K562 (cell line): ENCODE data around the gene LEMD3. TPM values are rescaled to one million over a fixed set of nuclear protein-coding genes. Genes with fewer than 3 reads are reported as not detected.
A peak's percentile ranks its signal among the peaks of the same experiment; 100 is the strongest.

Experiments
- CTBP1 ChIP-seq: fragments of 450-650 bp; IDR thresholded peaks from 2 replicates; pipeline ENCODE4 v1.6.1; 2016; ENCODE audit warnings: borderline replicate concordance
- SAP30 ChIP-seq: fragments of 200-600 bp; sonication (generic); IDR thresholded peaks from 2 replicates; pipeline ENCODE4 v1.6.1; 2012; ENCODE audit warnings: borderline replicate concordance, low read depth, mild to moderate bottlenecking, moderate library complexity, low read length, control low read depth, inconsistent platforms; ENCODE audit not compliant: insufficient read depth, poor library complexity, severe bottlenecking
- ZNF184 ChIP-seq: sonication (generic); formaldehyde crosslinking; IDR thresholded peaks from 2 replicates; pipeline ENCODE4 v1.5.0; 2020; ENCODE audit warnings: missing genetic modification reagents
- polyA plus RNA-seq, 8 experiments: library from polyadenylated mRNA; depleted of rRNA in 4 of 8; stranded (reverse) in 5 of 8; unstranded in 3 of 8; fragments of >200 nt; fragmentation: Nextera tagmentation in 2 of 8; fragmentation: Illumina TruSeq in 1 of 8; extraction: Ambion mirVana in 2 of 8; extraction: Trizol in 1 of 8; gene quantifications; 2 replicates each; pipeline versions ENCODE4 v1.2.1 to v1.2.3, GENCODE V29; 2011 to 2014; ENCODE audit warnings: inconsistent platforms in 1 of 8, missing spikeins in 1 of 8
- total RNA-seq, 7 experiments: library from RNA; depleted of rRNA in 6 of 7; stranded (reverse); fragments of >200 nt in 6 of 7; fragmentation: Illumina TruSeq in 2 of 7; extraction: Trizol in 2 of 7; gene quantifications; 2 replicates each; pipeline versions ENCODE4 v1.2.1 to v1.2.3, GENCODE V29; 2011 to 2021; ENCODE audit warnings: low replicate concordance in 1 of 7
- TF ChIP-seq, protein P1 (sequence below): sonication (generic); formaldehyde crosslinking; IDR thresholded peaks from 2 replicates; pipeline ENCODE4 v1.8.1; 2023; ENCODE audit warnings: missing genetic modification reagents, mild to moderate bottlenecking, borderline replicate concordance
- TF ChIP-seq, protein P2 (sequence below): fragments of 200-600 bp; sonication (generic); IDR thresholded peaks from one replicate; pipeline ENCODE4 v1.6.1; 2012; ENCODE audit warnings: mild to moderate bottlenecking, low read depth, low read length, inconsistent platforms

Gene LEMD3
- total and polyA plus RNA-seq, 9 of the 15 experiments (the other 6 are each of a cell fraction or from before 2014, with no cell fraction given) = 6.8 to 37.4 (median 17.2) TPM

DNA sequence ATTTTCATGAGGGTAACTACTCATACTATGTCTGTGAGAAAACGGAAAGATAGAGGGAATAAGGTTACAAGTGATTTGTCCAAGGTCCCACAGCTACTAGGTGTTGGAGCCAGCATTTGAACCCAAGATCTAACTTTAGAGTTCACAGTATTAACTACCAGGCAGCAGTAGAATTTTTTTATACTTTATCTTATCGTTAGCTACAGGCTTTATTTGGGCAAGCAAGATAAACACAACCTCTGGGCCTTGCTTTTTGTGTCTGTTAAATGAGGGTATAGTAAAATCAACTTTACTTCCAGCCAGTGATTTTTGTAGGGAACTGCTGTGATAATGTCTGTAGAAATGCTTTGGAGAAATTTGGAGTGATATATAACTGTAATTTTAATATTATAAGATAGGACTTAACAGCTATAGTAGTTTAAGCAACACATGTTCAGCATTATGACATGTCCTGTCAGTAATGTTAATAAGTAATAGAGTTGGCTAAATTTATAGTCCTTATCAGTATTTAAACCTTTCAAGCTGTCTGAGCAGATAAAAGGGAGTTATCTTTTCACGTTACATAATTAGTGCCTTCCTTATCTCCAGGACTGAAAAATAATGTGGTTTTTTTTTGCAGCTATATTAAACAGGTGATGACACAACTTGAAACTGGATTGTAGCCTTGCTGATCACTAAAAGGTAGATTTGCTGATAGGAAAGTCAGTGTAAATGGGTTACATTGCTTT is 12.8 kb downstream of the LEMD3 start (continued):
- TF ChIP-seq SAP30 (no peak), CTBP1 (peak; percentile 67; the same call in 1 of the 2 replicates), ZNF184 (CRISPR knock-in tag) (no peak)
- TF ChIP-seq, protein P1, sequence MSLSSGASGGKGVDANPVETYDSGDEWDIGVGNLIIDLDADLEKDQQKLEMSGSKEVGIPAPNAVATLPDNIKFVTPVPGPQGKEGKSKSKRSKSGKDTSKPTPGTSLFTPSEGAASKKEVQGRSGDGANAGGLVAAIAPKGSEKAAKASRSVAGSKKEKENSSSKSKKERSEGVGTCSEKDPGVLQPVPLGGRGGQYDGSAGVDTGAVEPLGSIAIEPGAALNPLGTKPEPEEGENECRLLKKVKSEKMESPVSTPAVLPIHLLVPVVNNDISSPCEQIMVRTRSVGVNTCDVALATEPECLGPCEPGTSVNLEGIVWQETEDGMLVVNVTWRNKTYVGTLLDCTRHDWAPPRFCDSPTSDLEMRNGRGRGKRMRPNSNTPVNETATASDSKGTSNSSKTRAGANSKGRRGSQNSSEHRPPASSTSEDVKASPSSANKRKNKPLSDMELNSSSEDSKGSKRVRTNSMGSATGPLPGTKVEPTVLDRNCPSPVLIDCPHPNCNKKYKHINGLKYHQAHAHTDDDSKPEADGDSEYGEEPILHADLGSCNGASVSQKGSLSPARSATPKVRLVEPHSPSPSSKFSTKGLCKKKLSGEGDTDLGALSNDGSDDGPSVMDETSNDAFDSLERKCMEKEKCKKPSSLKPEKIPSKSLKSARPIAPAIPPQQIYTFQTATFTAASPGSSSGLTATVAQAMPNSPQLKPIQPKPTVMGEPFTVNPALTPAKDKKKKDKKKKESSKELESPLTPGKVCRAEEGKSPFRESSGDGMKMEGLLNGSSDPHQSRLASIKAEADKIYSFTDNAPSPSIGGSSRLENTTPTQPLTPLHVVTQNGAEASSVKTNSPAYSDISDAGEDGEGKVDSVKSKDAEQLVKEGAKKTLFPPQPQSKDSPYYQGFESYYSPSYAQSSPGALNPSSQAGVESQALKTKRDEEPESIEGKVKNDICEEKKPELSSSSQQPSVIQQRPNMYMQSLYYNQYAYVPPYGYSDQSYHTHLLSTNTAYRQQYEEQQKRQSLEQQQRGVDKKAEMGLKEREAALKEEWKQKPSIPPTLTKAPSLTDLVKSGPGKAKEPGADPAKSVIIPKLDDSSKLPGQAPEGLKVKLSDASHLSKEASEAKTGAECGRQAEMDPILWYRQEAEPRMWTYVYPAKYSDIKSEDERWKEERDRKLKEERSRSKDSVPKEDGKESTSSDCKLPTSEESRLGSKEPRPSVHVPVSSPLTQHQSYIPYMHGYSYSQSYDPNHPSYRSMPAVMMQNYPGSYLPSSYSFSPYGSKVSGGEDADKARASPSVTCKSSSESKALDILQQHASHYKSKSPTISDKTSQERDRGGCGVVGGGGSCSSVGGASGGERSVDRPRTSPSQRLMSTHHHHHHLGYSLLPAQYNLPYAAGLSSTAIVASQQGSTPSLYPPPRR (CRISPR knock-in tag) = no peak
- TF ChIP-seq, protein P2, sequence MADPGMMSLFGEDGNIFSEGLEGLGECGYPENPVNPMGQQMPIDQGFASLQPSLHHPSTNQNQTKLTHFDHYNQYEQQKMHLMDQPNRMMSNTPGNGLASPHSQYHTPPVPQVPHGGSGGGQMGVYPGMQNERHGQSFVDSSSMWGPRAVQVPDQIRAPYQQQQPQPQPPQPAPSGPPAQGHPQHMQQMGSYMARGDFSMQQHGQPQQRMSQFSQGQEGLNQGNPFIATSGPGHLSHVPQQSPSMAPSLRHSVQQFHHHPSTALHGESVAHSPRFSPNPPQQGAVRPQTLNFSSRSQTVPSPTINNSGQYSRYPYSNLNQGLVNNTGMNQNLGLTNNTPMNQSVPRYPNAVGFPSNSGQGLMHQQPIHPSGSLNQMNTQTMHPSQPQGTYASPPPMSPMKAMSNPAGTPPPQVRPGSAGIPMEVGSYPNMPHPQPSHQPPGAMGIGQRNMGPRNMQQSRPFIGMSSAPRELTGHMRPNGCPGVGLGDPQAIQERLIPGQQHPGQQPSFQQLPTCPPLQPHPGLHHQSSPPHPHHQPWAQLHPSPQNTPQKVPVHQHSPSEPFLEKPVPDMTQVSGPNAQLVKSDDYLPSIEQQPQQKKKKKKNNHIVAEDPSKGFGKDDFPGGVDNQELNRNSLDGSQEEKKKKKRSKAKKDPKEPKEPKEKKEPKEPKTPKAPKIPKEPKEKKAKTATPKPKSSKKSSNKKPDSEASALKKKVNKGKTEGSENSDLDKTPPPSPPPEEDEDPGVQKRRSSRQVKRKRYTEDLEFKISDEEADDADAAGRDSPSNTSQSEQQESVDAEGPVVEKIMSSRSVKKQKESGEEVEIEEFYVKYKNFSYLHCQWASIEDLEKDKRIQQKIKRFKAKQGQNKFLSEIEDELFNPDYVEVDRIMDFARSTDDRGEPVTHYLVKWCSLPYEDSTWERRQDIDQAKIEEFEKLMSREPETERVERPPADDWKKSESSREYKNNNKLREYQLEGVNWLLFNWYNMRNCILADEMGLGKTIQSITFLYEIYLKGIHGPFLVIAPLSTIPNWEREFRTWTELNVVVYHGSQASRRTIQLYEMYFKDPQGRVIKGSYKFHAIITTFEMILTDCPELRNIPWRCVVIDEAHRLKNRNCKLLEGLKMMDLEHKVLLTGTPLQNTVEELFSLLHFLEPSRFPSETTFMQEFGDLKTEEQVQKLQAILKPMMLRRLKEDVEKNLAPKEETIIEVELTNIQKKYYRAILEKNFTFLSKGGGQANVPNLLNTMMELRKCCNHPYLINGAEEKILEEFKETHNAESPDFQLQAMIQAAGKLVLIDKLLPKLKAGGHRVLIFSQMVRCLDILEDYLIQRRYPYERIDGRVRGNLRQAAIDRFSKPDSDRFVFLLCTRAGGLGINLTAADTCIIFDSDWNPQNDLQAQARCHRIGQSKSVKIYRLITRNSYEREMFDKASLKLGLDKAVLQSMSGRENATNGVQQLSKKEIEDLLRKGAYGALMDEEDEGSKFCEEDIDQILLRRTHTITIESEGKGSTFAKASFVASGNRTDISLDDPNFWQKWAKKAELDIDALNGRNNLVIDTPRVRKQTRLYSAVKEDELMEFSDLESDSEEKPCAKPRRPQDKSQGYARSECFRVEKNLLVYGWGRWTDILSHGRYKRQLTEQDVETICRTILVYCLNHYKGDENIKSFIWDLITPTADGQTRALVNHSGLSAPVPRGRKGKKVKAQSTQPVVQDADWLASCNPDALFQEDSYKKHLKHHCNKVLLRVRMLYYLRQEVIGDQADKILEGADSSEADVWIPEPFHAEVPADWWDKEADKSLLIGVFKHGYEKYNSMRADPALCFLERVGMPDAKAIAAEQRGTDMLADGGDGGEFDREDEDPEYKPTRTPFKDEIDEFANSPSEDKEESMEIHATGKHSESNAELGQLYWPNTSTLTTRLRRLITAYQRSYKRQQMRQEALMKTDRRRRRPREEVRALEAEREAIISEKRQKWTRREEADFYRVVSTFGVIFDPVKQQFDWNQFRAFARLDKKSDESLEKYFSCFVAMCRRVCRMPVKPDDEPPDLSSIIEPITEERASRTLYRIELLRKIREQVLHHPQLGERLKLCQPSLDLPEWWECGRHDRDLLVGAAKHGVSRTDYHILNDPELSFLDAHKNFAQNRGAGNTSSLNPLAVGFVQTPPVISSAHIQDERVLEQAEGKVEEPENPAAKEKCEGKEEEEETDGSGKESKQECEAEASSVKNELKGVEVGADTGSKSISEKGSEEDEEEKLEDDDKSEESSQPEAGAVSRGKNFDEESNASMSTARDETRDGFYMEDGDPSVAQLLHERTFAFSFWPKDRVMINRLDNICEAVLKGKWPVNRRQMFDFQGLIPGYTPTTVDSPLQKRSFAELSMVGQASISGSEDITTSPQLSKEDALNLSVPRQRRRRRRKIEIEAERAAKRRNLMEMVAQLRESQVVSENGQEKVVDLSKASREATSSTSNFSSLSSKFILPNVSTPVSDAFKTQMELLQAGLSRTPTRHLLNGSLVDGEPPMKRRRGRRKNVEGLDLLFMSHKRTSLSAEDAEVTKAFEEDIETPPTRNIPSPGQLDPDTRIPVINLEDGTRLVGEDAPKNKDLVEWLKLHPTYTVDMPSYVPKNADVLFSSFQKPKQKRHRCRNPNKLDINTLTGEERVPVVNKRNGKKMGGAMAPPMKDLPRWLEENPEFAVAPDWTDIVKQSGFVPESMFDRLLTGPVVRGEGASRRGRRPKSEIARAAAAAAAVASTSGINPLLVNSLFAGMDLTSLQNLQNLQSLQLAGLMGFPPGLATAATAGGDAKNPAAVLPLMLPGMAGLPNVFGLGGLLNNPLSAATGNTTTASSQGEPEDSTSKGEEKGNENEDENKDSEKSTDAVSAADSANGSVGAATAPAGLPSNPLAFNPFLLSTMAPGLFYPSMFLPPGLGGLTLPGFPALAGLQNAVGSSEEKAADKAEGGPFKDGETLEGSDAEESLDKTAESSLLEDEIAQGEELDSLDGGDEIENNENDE = no peak
